GM10266 (cell line): ENCODE measurements around the gene TAF1B.

ENCODE experiments used
- DNase-seq: peaks from one replicate; pipeline ENCODE4 v3.0.0; 2012; ENCODE audit errors: extremely low spot score
- CTCF ChIP-seq: IDR thresholded peaks from 2 replicates; pipeline ENCODE4 v1.5.1; 2012; ENCODE audit warnings: mild to moderate bottlenecking, low read depth; ENCODE audit not compliant: control insufficient read depth, insufficient read depth; ENCODE audit errors: missing control alignments

TAF1B gene

GRCh38 chr2:9799011-9799596 lies 44.2 kb upstream of the TAF1B start:
- no peak for TF ChIP-seq CTCF
- DNase-seq = no peak

- TF ChIP-seq CTCF = peak; percentile 99
- peak; percentile 83 for DNase-seq
Observed at GRCh38 chr2:9799729-9800632, 43.3 kb upstream of the TAF1B start.

GRCh38 chr2:9800639-9800974 lies 42.7 kb upstream of the TAF1B start:
- DNase-seq = no peak
- TF ChIP-seq CTCF = no peak

- no peak for DNase-seq
- no peak for TF ChIP-seq CTCF
Observed at GRCh38 chr2:9800975-9801726, 42.1 kb upstream of the TAF1B start.

GRCh38 chr2:9802576-9802993 lies 40.7 kb upstream of the TAF1B start:
- no peak for TF ChIP-seq CTCF
- no peak for DNase-seq

- no peak for TF ChIP-seq CTCF
Observed at GRCh38 chr2:9803023-9803805, 40.1 kb upstream of the TAF1B start.

More at GRCh38 chr2:9803023-9803805, 40.1 kb upstream of the TAF1B start:
- no peak for DNase-seq
